Mesenchymal stem cell (in vitro differentiated cells and primary cell): ENCODE data around the gene VAPB.

ENCODE experiments used
- DNase-seq: peaks from one replicate; pipeline ENCODE4 v3.0.0-alpha.2; 2013
- H2AFZ ChIP-seq: one replicate; pipeline ENCODE4 v1.6.1; 2013; ENCODE audit warnings: low read depth, mild to moderate bottlenecking, control low read depth, inconsistent platforms, low read length, moderate library complexity
- H2AK5ac ChIP-seq: 2 replicates; pipeline ENCODE4 v1.6.1; 2013; ENCODE audit warnings: low read length, moderate library complexity, mild to moderate bottlenecking, inconsistent platforms; ENCODE audit not compliant: severe bottlenecking
- H2BK120ac ChIP-seq: one replicate; pipeline ENCODE4 v1.6.1; 2013; ENCODE audit warnings: low read depth, mild to moderate bottlenecking, inconsistent platforms, low read length, moderate library complexity
- H2BK12ac ChIP-seq, 2 experiments: one replicate each; pipeline ENCODE4 v1.6.1; 2013; ENCODE audit warnings: inconsistent platforms in 2 of 2, low read length in 2 of 2, mild to moderate bottlenecking in 2 of 2, moderate library complexity in 2 of 2, control low read depth in 1 of 2
- H2BK15ac ChIP-seq: one replicate; pipeline ENCODE4 v1.6.1; 2013; ENCODE audit warnings: mild to moderate bottlenecking, low read depth, inconsistent platforms; ENCODE audit not compliant: poor library complexity, severe bottlenecking
- H2BK5ac ChIP-seq: 2 replicates; pipeline ENCODE4 v1.6.1; 2013; ENCODE audit warnings: low read depth, mild to moderate bottlenecking, low read length, control low read depth, inconsistent platforms; ENCODE audit not compliant: poor library complexity, severe bottlenecking
- H3K14ac ChIP-seq, 2 experiments: one replicate each; pipeline ENCODE4 v1.6.1; 2013; ENCODE audit warnings: inconsistent platforms in 2 of 2, low read length in 2 of 2, control low read depth in 1 of 2, mild to moderate bottlenecking in 1 of 2, moderate library complexity in 1 of 2
- H3K18ac ChIP-seq, 2 experiments: one replicate each; pipeline ENCODE4 v1.6.1; 2013; ENCODE audit warnings: inconsistent platforms in 2 of 2, low read length in 2 of 2, control low read depth in 1 of 2, low read depth in 1 of 2, mild to moderate bottlenecking in 1 of 2
- H3K23ac ChIP-seq, 2 experiments: one replicate each; pipeline ENCODE4 v1.6.1; 2013; ENCODE audit warnings: inconsistent platforms in 2 of 2, low read length in 2 of 2, mild to moderate bottlenecking in 2 of 2, moderate library complexity in 2 of 2, control low read depth in 1 of 2
- H3K27ac ChIP-seq: 2 replicates; pipeline ENCODE4 v1.5.1; 2013; ENCODE audit warnings: mild to moderate bottlenecking, moderate library complexity, low read length, control low read depth, inconsistent platforms; ENCODE audit not compliant: poor library complexity, severe bottlenecking
- H3K27me3 ChIP-seq, 2 experiments: 2 replicates each; pipeline versions ENCODE4 v1.6.1 to v1.7.0; 2013; ENCODE audit warnings: low read length in 2 of 2, mild to moderate bottlenecking in 2 of 2, moderate library complexity in 2 of 2, control low read depth in 1 of 2, inconsistent platforms in 1 of 2; ENCODE audit not compliant: control insufficient read depth in 1 of 2, insufficient read depth in 1 of 2
- H3K36me3 ChIP-seq, 2 experiments: 2 replicates each; pipeline versions ENCODE4 v1.6.1 to v1.7.0; 2013; ENCODE audit warnings: low read length in 2 of 2, control low read depth in 1 of 2, inconsistent platforms in 1 of 2, low read depth in 1 of 2, mild to moderate bottlenecking in 1 of 2; ENCODE audit not compliant: insufficient read depth in 2 of 2, control insufficient read depth in 1 of 2
- H3K4ac ChIP-seq, 2 experiments: one replicate each; pipeline ENCODE4 v1.6.1; 2013; ENCODE audit warnings: inconsistent platforms in 2 of 2, low read length in 2 of 2, mild to moderate bottlenecking in 2 of 2, moderate library complexity in 2 of 2, control low read depth in 1 of 2, low read depth in 1 of 2
- H3K4me1 ChIP-seq: 2 replicates; pipeline ENCODE4 v1.6.1; 2013; ENCODE audit warnings: low read depth, low read length, control low read depth; ENCODE audit not compliant: control insufficient read depth, insufficient read depth
- H3K4me2 ChIP-seq: 2 replicates; pipeline ENCODE4 v1.6.1; 2013; ENCODE audit warnings: low read length, mild to moderate bottlenecking, inconsistent platforms; ENCODE audit not compliant: poor library complexity, severe bottlenecking
- H3K4me3 ChIP-seq, 2 experiments: 2 replicates each; pipeline versions ENCODE4 v1.5.1 to v1.7.0; 2013; ENCODE audit warnings: low read length in 2 of 2, mild to moderate bottlenecking in 2 of 2, control low read depth in 1 of 2, low read depth in 1 of 2; ENCODE audit not compliant: insufficient read depth in 1 of 2
- H3K79me1 ChIP-seq: replicated peaks from 2 replicates; pipeline ENCODE4 v1.6.1; 2013; ENCODE audit warnings: mild to moderate bottlenecking, control low read depth, low read length, inconsistent platforms; ENCODE audit not compliant: poor library complexity, severe bottlenecking
- H3K9ac ChIP-seq: 2 replicates; pipeline ENCODE4 v1.7.0; 2013; ENCODE audit warnings: mild to moderate bottlenecking, low read length, moderate library complexity
- H3K9me3 ChIP-seq: 2 replicates; pipeline ENCODE4 v1.7.0; 2013; ENCODE audit warnings: mild to moderate bottlenecking, low read length; ENCODE audit not compliant: control insufficient read depth
- H4K8ac ChIP-seq: one replicate; pipeline ENCODE4 v1.6.1; 2013; ENCODE audit warnings: inconsistent platforms, mild to moderate bottlenecking, low read length, moderate library complexity
- H4K91ac ChIP-seq: one replicate; pipeline ENCODE4 v1.6.1; 2013; ENCODE audit warnings: mild to moderate bottlenecking, low read length, inconsistent platforms
- WGBS: methylation state at CpG from one replicate; pipeline ENCODE4 v1.1.7; 2013; ENCODE audit warnings: mixed read lengths; 5-methylcytosine and 5-hydroxymethylcytosine counted together

The VAPB gene

GRCh38 chr20:58405504-58406291 is 16.7 kb downstream of the VAPB start:
- peak overlapping the region; percentile 24 for H3K27ac ChIP-seq
- H3K27me3 ChIP-seq = no peaks in the 10 kb centered on the region
- no peak overlapping the region for H3K4me2 ChIP-seq
- H3K4me1 ChIP-seq = peaks cover 2% of the 10 kb centered on the region
- H2AFZ ChIP-seq = no peak overlapping the region
- no peaks in the 10 kb centered on the region for H3K36me3 ChIP-seq
- 89% methylated on average over 8 of the region's 11 CpGs for WGBS
- no peak overlapping the region for H4K91ac ChIP-seq
- H2BK5ac ChIP-seq = no peak overlapping the region
- no peak overlapping the region for H3K14ac ChIP-seq
- H3K4ac ChIP-seq = no peak overlapping the region
- H3K9ac ChIP-seq = no peak overlapping the region
- H3K18ac ChIP-seq = no peak overlapping the region
- peaks cover 3% of the 10 kb centered on the region for H3K79me1 ChIP-seq
- no peak overlapping the region for H3K23ac ChIP-seq
- H2BK12ac ChIP-seq = no peak overlapping the region
- H3K9me3 ChIP-seq = no peaks in the 10 kb centered on the region
- H2AK5ac ChIP-seq = no peak overlapping the region
- H4K8ac ChIP-seq = no peak overlapping the region
- DNase-seq = peak; percentile 22
- no peak overlapping the region for H3K4me3 ChIP-seq
- H2BK15ac ChIP-seq = no peak overlapping the region
- no peak overlapping the region for H2BK120ac ChIP-seq

GRCh38 chr20:58406422-58407001 is 17.5 kb downstream of the VAPB start:
- no peak overlapping the region for H2BK12ac ChIP-seq
- peak overlapping the region; percentile 47 for H3K27ac ChIP-seq
- no peak overlapping the region for H3K9ac ChIP-seq
- no peak overlapping the region for H2AFZ ChIP-seq
- H3K27me3 ChIP-seq = no peaks in the 10 kb centered on the region
- no peaks in the 10 kb centered on the region for H3K9me3 ChIP-seq
- H3K14ac ChIP-seq = no peak overlapping the region
- peak; percentile 28 for DNase-seq
- H2BK5ac ChIP-seq = no peak overlapping the region
- H3K4ac ChIP-seq = no peak overlapping the region
- peaks cover 2% of the 10 kb centered on the region for H3K79me1 ChIP-seq
- WGBS = 67% methylated on average over 3 of the region's 4 CpGs
- no peaks in the 10 kb centered on the region for H3K36me3 ChIP-seq
- no peak overlapping the region for H4K8ac ChIP-seq
- no peak overlapping the region for H2AK5ac ChIP-seq
- peaks cover 2% of the 10 kb centered on the region for H3K4me1 ChIP-seq
- H2BK120ac ChIP-seq = no peak overlapping the region
- H4K91ac ChIP-seq = no peak overlapping the region
- H3K18ac ChIP-seq = no peak overlapping the region
- H2BK15ac ChIP-seq = no peak overlapping the region
- H3K4me2 ChIP-seq = no peak overlapping the region
- H3K4me3 ChIP-seq = no peak overlapping the region
- no peak overlapping the region for H3K23ac ChIP-seq

GRCh38 chr20:58407201-58407873 is 18.3 kb downstream of the VAPB start:
- Histone ChIP-seq H3K36me3 (no peaks in the 10 kb centered on the region), H4K91ac (no peak overlapping the region), H2AFZ (no peak overlapping the region), H3K27me3 (no peaks in the 10 kb centered on the region), H3K18ac (no peak overlapping the region), H2BK120ac (no peak overlapping the region), H2AK5ac (no peak overlapping the region), H2BK5ac (no peak overlapping the region), H3K4ac (no peak overlapping the region), H3K4me1 (peaks cover 2% of the 10 kb centered on the region), H2BK12ac (no peak overlapping the region), H3K9me3 (no peaks in the 10 kb centered on the region), H3K79me1 (no peaks in the 10 kb centered on the region), H3K14ac (no peak overlapping the region), H3K4me2 (no peak overlapping the region), H3K27ac (no peak overlapping the region), H3K4me3 (no peak overlapping the region), H3K23ac (no peak overlapping the region), H4K8ac (no peak overlapping the region), H2BK15ac (no peak overlapping the region), H3K9ac (peak overlapping the region; percentile 21)
- no CpG with 5 or more reads among the region's 4 CpGs for WGBS
- DNase-seq = peak; percentile 30

GRCh38 chr20:58407966-58408557 is 19.0 kb downstream of the VAPB start:
- H3K36me3 ChIP-seq = no peaks in the 10 kb centered on the region

More at GRCh38 chr20:58407966-58408557, 19.0 kb downstream of the VAPB start:
- no peak overlapping the region for H4K91ac ChIP-seq
- H2BK120ac ChIP-seq = no peak overlapping the region
- no peak overlapping the region for H3K4me2 ChIP-seq
- no peak overlapping the region for H2BK12ac ChIP-seq
- H3K27me3 ChIP-seq = no peaks in the 10 kb centered on the region
- peaks cover 2% of the 10 kb centered on the region for H3K4me1 ChIP-seq
- H3K9ac ChIP-seq = no peak overlapping the region
- no peak overlapping the region for H3K23ac ChIP-seq
- WGBS = no CpG with 5 or more reads among the region's 2 CpGs
- no peak overlapping the region for H2BK15ac ChIP-seq
- no peaks in the 10 kb centered on the region for H3K9me3 ChIP-seq
- peak overlapping the region in 1 of 2 experiments; percentile 23 for H3K18ac ChIP-seq
- H3K4ac ChIP-seq = no peak overlapping the region
- H3K79me1 ChIP-seq = no peaks in the 10 kb centered on the region
- H3K14ac ChIP-seq = no peak overlapping the region
- peak overlapping the region; percentile 49 for H3K27ac ChIP-seq
- peak; percentile 35 for DNase-seq
- no peak overlapping the region for H3K4me3 ChIP-seq
- H2BK5ac ChIP-seq = no peak overlapping the region
- H4K8ac ChIP-seq = no peak overlapping the region
- H2AK5ac ChIP-seq = peak overlapping the region; percentile 69
- H2AFZ ChIP-seq = no peak overlapping the region
